ENCODE measurements around the gene SCIN.

The SCIN gene

GRCh38 chr7:12647364-12648219, 77.1 kb downstream of the SCIN start:
- TF ChIP-seq, protein P1, sequence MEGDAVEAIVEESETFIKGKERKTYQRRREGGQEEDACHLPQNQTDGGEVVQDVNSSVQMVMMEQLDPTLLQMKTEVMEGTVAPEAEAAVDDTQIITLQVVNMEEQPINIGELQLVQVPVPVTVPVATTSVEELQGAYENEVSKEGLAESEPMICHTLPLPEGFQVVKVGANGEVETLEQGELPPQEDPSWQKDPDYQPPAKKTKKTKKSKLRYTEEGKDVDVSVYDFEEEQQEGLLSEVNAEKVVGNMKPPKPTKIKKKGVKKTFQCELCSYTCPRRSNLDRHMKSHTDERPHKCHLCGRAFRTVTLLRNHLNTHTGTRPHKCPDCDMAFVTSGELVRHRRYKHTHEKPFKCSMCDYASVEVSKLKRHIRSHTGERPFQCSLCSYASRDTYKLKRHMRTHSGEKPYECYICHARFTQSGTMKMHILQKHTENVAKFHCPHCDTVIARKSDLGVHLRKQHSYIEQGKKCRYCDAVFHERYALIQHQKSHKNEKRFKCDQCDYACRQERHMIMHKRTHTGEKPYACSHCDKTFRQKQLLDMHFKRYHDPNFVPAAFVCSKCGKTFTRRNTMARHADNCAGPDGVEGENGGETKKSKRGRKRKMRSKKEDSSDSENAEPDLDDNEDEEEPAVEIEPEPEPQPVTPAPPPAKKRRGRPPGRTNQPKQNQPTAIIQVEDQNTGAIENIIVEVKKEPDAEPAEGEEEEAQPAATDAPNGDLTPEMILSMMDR (IDR thresholded peaks at IDR 0.05; ENCODE audit: low read depth, low read length, missing control alignments) = no peak
- H3K27ac ChIP-seq = peak overlapping the region; percentile 52

GRCh38 chr7:12648704-12649261, 78.3 kb downstream of the SCIN start:
- H3K27ac ChIP-seq = no peak overlapping the region
- no peak overlapping the region for H3K4me3 ChIP-seq (ENCODE audit: low read depth, low read length)
- in situ Hi-C loops (cut with HindIII; ENCODE audit: low pct_ligation_motif_present, low sequenced_read_pairs) = no loop called here
- DNase-seq = no peak
- TF ChIP-seq, protein P1 (IDR thresholded peaks at IDR 0.05; ENCODE audit: low read depth, low read length, missing control alignments) = no peak
- no peaks in the 10 kb centered on the region for H3K36me3 ChIP-seq (replicated peaks)
- no peaks in the 10 kb centered on the region for H3K27me3 ChIP-seq (replicated peaks)

More at GRCh38 chr7:12647364-12648219, 77.1 kb downstream of the SCIN start:
- in situ Hi-C loops (cut with HindIII; ENCODE audit: low pct_ligation_motif_present, low sequenced_read_pairs) = no loop called here
- peak; percentile 81 for DNase-seq
- H3K4me3 ChIP-seq (ENCODE audit: low read depth, low read length) = no peak overlapping the region
- H3K36me3 ChIP-seq (replicated peaks) = no peaks in the 10 kb centered on the region
- no peaks in the 10 kb centered on the region for H3K27me3 ChIP-seq (replicated peaks)

GRCh38 chr7:12649348-12649747, 78.8 kb downstream of the SCIN start:
- no peak for DNase-seq
- TF ChIP-seq, protein P1 (IDR thresholded peaks at IDR 0.05; ENCODE audit: low read depth, low read length, missing control alignments) = no peak
- in situ Hi-C loops (cut with HindIII; ENCODE audit: low pct_ligation_motif_present, low sequenced_read_pairs) = no loop called here
- Histone ChIP-seq H3K4me3 (ENCODE audit: low read depth, low read length) (no peak overlapping the region), H3K27ac (no peak overlapping the region), H3K36me3 (replicated peaks) (no peaks in the 10 kb centered on the region), H3K27me3 (replicated peaks) (no peaks in the 10 kb centered on the region)

GRCh38 chr7:12650080-12650479, 79.6 kb downstream of the SCIN start:
- no peak for DNase-seq
- Histone ChIP-seq H3K27me3 (replicated peaks) (no peaks in the 10 kb centered on the region), H3K36me3 (replicated peaks) (no peaks in the 10 kb centered on the region), H3K27ac (no peak overlapping the region), H3K4me3 (ENCODE audit: low read depth, low read length) (no peak overlapping the region)
- in situ Hi-C loops (cut with HindIII; ENCODE audit: low pct_ligation_motif_present, low sequenced_read_pairs) = no loop called here
- TF ChIP-seq, protein P1 (IDR thresholded peaks at IDR 0.05; ENCODE audit: low read depth, low read length, missing control alignments) = no peak

GRCh38 chr7:12653110-12653509, 82.6 kb downstream of the SCIN start:
- H3K27me3 ChIP-seq (replicated peaks) = no peaks in the 10 kb centered on the region
- no peak overlapping the region for H3K27ac ChIP-seq
- TF ChIP-seq, protein P1 (IDR thresholded peaks at IDR 0.05; ENCODE audit: low read depth, low read length, missing control alignments) = no peak
- H3K36me3 ChIP-seq (replicated peaks) = no peaks in the 10 kb centered on the region
- H3K4me3 ChIP-seq (ENCODE audit: low read depth, low read length) = no peak overlapping the region
- in situ Hi-C loops (cut with HindIII; ENCODE audit: low pct_ligation_motif_present, low sequenced_read_pairs) = no loop called here
- no peak for DNase-seq

Data from brain microvascular endothelial cell (primary cell).